GM21786 (cell line): ENCODE data around the gene NTRK1.
A peak's percentile ranks its signal among the peaks of the same experiment; 100 is the strongest.

Experiments
- ATAC-seq: cut with Tn5 transposase; IDR thresholded peaks from one replicate; pipeline ENCODE4 v1.9.1; 2021; ENCODE audit not compliant: unreplicated experiment

The NTRK1 gene

DNA sequence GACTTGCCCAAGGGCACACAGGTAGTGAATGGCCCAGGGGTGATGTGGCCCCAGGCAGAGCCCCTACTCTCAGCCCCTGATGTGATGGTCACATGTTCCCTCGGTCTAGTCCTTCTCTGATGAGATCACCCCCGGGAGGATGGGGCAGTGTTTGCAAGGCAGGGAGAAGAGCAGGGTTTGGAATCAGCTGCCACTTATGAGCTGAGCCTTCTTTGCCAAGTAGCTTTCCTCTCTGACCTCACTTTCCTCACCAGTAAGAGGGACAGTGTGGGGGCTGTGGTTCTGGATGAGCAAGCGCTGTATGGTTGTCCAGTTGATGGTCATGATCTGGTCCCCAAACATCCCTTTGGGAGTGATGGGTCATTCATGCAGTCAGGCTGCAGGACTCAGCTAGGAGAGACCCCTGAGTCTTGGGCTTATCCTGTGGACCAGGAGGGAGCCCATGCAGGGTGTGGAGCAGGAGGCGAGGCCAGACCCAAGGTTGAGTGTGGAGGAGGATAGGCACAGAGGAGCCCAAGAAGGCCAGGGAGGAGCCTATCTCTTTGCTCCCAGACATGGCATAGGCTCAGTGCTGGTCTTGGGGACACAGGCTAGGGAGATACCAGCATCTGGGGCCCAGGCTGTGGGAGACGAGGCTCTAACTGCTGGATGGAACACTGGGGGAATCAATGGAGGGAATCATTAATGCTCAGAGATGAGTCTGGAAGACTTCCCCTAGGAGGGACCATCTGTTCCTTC lies 16.9 kb downstream of the NTRK1 start:
- ATAC-seq: no peak

GRCh38 chr1:156879876-156880275 lies 19.2 kb downstream of the NTRK1 start:
- ATAC-seq: no peak

DNA sequence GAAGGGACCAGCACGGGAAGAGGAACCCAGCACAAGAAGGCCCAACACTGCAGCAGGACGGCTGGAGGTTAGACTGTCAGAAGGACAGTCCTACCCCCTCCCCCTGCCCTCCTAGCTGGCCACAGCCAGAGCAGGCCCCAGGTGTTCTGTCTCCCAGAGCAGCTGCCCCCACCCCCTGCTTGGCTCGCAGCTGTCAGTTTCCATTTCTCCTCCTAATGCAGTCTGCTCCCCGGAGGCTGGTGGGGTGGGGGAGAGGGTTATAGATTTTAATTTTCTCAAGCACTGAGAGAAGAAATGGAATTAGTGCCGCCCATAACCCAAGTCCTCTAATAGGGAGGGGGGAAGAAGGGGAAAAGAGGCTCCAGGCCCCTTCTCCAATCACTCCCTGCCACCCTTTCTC lies 19.8 kb downstream of the NTRK1 start:
- no peak for ATAC-seq

DNA sequence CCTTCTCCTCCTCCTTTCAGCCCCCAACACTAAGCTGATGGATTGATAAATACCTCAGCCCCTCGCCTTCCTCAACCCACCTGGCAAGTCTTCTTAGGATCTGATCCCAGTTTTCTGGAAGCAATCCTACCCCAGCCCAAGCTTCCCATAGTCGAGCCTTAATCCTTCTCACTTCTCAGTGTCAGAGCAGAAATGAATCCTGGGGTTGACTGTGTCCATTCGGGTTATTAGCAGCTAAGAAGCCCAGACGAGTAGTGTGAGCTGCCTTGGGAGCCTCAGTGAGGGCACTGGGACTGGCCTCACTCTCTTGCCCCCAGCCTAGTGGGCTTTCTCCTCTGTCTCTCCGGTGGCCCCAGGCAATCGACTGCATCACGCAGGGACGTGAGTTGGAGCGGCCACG lies 20.4 kb downstream of the NTRK1 start:
- ATAC-seq: no peak

DNA sequence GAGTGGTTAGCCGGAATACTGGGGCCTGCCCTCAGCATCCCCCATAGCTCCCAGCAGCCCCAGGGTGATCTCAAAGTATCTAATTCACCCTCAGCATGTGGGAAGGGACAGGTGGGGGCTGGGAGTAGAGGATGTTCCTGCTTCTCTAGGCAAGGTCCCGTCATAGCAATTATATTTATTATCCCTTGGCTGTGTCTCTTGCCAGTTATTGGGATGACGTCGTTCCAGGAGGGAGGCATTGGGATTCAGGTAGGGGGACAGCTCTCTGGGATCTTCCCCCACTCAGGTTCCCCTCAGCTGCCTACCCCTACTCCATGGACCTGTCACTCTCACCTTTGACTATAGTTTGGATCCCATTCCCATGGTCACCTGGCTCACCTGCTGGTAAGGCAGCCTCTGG lies 21.0 kb downstream of the NTRK1 start:
- no peak for ATAC-seq

- ATAC-seq: no peak
Measured at GRCh38 chr1:156882543-156882942, 21.9 kb downstream of the NTRK1 start.

DNA sequence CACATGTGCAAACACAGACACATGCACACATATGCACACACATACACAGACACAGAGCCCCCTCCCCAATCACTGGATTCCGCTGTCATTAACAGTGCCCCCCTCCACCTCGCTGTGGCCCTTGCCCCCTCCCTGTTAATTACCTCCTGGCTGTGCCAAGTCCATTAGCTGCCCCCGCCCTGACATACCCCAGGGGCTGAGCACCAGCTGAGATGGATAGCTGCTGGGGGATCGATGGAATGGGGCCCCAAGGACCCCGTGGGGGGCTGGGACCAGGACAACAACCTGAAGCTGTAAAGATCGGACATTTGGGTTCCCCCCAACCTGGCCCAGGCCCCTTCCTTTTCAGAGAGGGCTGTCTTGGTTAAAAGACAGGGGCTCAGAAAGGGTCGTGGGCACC lies 23.3 kb downstream of the NTRK1 start:
- ATAC-seq: no peak

- no peak for ATAC-seq
Measured at GRCh38 chr1:156884560-156885184, 24.0 kb downstream of the NTRK1 start.

DNA sequence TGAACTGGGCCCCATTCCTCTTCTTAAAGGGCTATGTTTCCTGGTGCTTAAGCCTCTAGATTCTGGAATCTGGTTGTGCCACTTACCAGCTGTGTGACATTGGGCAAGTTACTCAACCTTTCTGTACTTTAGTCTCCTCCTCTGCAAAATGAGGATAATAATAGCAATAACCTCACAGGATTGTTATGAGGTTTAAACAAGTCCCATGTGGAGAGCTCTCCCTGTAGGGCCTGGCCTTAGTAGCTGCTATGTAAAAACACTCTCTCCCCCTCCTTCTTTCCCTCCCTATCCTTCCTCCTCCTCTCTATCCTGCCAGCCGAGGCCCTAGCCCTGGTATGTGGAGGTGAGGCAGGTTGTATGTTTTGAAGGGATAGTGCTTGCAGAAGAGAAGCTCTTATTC lies 24.6 kb downstream of the NTRK1 start:
- ATAC-seq: no peak

DNA sequence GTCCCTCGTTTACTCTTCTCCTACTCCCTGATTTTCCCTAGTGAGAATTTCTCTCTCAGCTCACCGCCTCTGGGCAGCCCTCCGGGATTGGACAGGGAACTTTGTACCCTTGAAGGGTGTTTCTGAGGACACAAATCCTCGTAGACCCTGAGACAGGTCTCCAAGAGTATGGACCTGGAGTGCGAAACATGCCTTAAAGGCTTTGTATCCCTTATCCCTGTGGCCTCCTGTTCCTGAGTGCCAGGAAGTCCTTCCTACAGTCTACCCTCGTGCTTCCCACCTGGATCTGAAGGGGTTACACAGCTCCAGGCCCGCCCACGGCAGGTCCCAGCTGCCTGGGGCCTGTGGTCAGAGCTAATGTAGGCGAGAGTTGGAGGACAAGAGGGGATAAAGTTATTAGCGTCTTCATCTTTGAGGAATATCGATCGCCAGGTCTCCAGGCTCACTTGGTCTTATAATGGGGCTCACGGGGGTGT lies 25.3 kb downstream of the NTRK1 start:
- no peak for ATAC-seq

- no peak for ATAC-seq
Measured at GRCh38 chr1:156886583-156887281, 26.1 kb downstream of the NTRK1 start.

GRCh38 chr1:156887317-156887716 lies 26.7 kb downstream of the NTRK1 start:
- no peak for ATAC-seq

DNA sequence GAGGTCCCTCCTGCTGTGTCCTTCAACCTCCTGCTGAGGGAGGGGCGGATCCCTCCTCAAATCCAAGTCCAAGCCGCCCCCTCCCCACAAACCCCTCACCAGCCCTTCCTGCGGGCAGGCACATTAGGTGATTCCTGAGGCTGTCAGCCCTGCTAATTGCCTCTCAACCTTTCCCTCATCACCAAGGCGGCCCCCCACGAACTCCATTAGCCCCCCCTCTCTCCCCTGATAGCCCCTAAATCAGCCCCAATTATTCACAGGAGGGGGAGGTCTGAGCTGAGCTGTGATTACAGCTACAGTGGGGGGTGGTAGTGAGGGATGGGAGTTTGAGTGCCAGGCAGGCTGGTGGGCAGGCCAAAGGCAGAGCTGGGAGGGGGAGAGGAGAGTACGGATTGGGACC lies 27.1 kb downstream of the NTRK1 start:
- ATAC-seq: no peak

DNA sequence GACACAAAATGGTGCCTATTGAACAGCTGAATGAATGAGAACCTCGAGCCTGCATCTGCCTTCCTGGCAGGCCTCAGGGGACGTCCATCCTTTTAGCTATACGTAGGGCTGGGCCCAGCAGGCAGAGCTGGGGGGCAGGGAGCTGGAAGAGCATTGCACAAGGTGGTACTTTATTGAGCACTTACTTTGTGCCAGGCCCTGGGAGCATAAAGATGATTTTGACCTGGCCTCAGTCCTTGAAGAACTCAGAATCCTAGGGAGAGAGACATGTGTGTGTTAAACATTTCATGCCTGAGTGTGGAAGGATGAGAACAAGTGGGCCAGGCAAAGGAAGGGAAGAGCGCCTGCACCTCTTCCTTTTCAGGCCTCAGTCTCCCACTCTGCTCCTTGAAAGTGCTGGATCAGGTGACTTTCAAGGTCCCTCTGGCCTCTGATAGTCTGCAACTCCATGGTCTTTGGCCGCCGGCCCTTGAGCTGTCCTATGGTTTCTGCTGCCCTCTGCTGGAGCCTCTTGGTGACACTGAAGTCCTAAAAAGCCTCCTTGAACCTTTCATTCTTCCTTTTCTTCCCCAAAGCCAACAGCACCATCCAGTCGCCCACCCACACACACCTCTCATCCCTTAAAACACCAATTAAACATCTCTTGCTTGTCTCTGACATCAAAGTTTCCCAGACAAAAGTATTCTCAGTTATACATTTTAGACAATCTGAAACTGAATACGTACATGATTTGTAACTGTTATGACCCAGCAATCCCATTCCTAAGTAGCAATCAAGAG lies 29.3 kb downstream of the NTRK1 start:
- ATAC-seq: no peak

GRCh38 chr1:156892190-156893047 lies 31.8 kb downstream of the NTRK1 start:
- peak; percentile 75 for ATAC-seq

DNA sequence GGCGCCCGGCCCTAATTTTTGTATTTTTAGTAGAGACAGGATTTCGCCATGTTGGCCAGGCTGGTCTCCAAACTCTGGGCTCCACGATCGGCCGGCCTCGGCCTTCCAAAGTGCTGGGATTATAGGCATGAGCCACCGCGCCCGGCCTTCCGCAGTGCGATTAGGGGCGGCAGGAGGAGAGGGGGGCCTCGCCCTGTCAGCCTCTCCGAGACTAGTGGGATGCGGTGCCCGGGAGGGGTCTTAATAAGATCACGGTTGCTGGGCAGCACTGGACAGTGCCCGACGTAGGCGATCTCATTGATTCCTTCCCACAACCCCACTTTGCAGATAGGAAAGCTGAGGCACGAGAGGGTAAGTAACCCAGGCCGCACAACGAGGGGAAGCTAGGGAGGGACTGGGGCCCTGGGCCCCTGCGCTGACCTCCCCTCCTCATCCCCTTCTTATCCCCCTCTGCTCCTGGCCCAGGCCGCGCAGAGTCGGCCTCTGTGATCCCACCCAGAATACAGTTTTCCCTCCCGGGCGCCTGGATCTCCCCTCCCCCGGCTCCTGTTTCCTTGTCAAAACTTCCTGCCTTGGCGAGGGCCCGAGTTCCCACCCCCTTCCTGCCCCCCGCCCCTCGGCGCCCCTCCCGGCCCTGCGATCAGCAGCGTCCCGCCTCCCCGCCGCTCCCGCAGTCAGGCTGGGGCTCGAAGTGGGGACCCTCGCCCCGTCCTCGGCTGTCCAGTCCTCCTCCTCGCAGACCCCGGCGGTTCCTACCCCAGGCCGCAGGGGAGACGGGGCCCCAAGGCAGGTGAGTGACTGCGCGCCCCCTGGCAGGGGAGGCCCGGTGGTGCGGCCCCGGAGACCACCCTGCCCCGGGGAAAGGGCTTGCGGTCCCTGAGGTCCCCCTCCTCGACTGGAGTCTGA lies 32.6 kb downstream of the NTRK1 start, which contains the start of gene PEAR1:
TSS of gene PEAR1 (plus strand) at position 671 of the 906 bp plus-strand sequence. CDS start 10,209 bp downstream, outside the sequence.
- no peak for ATAC-seq

DNA sequence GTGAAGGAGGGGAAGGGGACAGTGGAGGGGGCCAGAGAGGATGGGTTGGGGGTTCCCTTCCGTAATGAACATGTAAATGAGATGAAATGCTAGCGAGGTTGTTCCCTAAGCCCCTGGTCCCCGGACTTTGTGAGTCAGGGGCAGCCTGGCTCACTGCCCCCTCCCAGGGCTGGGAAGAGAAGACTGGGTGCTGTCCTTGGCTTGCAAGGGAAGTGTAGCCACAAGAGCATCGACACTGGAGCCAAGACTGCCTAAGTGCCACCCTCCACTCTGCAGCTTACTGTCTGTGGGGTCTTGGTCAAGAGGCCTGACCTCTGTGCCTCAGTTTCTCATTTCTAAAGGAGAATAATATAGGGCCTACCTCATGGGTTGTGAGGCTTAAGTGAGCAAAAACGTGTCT lies 33.3 kb downstream of the NTRK1 start:
- ATAC-seq: no peak

DNA sequence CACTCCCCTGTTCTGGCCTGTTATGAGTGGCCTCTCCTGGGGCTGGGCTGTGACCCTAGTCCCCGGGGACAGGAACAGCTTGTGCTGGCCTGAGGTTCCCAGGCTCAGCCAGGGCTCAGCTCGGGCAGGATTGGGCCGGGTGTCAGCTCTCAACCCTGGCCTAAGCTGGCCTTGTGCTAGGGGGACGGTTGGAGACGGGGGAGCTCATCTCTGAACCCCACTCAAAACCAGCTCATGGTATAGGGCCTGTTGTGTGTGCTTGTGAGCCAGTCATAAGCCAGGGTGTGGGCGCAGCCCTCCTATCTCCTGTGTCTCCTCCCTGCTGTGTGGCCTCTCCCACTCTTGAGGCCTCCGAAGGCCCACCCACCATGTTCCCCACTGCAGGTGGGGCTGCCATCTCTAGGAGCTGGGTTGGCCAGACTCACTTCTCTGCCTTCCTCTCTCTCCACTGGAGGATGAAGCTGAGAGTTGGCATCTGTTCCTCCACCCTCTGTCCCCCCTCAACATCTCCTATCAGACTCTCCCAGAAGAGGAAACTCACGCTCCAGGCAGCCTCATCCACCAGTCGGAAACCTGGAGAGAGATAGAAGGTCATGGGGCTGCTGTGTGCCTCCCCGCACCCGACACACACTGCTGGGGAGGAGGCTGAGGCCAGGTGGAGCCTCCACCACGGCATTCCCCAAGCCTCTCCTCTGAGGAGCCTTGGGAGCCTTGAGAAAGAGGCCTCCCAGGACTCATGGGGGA lies 34.2 kb downstream of the NTRK1 start:
- ATAC-seq: no peak

DNA sequence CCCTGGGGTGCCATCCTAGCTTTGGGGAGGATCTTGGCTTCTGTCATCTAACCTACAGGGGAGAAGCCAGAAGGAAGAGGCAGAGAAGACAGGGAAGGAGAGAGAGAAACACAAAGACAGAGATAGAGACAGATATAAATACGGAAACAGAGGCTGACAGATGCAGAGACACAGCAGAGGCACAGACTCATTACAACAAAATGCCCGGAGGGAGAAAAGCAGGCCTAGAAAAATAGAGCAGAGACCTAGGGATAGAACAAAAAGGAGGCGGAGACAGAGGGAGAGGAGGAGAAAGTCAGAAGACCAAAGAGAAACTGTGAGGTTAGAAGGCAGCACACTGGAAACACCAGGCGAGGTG lies 34.8 kb downstream of the NTRK1 start:
- no peak for ATAC-seq
